ENCODE measurements around the gene PRR36.

- TF ChIP-seq, protein P1, sequence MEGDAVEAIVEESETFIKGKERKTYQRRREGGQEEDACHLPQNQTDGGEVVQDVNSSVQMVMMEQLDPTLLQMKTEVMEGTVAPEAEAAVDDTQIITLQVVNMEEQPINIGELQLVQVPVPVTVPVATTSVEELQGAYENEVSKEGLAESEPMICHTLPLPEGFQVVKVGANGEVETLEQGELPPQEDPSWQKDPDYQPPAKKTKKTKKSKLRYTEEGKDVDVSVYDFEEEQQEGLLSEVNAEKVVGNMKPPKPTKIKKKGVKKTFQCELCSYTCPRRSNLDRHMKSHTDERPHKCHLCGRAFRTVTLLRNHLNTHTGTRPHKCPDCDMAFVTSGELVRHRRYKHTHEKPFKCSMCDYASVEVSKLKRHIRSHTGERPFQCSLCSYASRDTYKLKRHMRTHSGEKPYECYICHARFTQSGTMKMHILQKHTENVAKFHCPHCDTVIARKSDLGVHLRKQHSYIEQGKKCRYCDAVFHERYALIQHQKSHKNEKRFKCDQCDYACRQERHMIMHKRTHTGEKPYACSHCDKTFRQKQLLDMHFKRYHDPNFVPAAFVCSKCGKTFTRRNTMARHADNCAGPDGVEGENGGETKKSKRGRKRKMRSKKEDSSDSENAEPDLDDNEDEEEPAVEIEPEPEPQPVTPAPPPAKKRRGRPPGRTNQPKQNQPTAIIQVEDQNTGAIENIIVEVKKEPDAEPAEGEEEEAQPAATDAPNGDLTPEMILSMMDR (IDR thresholded peaks at IDR 0.05): no peak
- TF ChIP-seq POLR2A (IDR thresholded peaks at IDR 0.05): no peak
Observed at GRCh38 chr19:7915250-7916102, 41.3 kb upstream of the PRR36 start.
